Activated T-helper 9 cell treated with anti-CD3 and anti-CD28 coated beads, Interleukin-2, amount 50 U/mL, for 16 hours (primary cell): Measurements from ENCODE around the gene CFDP1.

Source experiments
- DNase-seq: peaks from one replicate; pipeline ENCODE4 v3.0.0-alpha.2; 2020; ENCODE audit warnings: low read depth

Gene CFDP1

GRCh38 chr16:75406943-75407342, 26.4 kb downstream of the CFDP1 start:
- no peak for DNase-seq

- DNase-seq, result no peak
Observed at GRCh38 chr16:75402821-75403475, 30.4 kb downstream of the CFDP1 start.

- no peak for DNase-seq
Observed at GRCh38 chr16:75402159-75402820, 31.0 kb downstream of the CFDP1 start.

DNA sequence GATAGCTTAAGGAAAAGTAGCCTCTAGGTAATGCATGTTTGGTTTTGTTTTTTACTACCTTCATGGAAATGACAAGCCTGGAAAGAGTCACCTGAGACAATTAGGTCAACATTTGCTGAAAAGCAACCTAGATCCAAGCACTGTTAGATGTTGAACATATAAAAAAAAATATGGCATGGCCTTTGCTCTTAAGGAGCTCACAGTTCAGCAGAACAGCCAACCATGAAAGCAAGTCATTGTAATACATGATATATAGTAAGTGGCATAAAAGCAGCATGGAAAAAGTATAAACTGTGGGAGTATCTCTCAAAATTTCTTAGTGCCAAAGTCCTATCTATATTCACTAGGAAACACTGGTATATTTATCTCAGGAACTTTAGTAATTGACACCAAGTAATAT, 31.6 kb downstream of the CFDP1 start:
- no peak for DNase-seq

- DNase-seq, result no peak
Observed at GRCh38 chr16:75398333-75398732, 35.0 kb downstream of the CFDP1 start.

DNA sequence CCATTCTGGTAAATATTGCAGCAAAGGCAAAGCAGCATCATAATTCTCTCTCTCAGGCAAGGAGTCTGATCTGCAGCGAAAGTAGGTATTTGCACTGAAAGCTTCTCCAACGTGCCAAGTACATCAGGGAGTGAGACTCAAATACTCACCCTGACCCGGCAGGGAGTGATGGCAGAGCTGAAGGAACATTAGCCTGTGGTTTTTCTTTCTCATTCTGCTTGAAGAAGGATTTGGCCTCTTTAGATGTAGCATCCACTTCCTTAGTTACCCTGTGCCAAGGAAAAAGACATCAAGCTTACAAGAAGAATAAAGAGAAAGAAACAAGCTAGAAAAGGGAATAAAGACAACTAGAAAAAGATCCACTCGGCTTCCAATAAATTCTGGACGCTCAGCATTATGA, 38.4 kb downstream of the CFDP1 start:
- DNase-seq, result no peak

- DNase-seq, result no peak
Observed at GRCh38 chr16:75392906-75393305, 40.4 kb downstream of the CFDP1 start.

DNA sequence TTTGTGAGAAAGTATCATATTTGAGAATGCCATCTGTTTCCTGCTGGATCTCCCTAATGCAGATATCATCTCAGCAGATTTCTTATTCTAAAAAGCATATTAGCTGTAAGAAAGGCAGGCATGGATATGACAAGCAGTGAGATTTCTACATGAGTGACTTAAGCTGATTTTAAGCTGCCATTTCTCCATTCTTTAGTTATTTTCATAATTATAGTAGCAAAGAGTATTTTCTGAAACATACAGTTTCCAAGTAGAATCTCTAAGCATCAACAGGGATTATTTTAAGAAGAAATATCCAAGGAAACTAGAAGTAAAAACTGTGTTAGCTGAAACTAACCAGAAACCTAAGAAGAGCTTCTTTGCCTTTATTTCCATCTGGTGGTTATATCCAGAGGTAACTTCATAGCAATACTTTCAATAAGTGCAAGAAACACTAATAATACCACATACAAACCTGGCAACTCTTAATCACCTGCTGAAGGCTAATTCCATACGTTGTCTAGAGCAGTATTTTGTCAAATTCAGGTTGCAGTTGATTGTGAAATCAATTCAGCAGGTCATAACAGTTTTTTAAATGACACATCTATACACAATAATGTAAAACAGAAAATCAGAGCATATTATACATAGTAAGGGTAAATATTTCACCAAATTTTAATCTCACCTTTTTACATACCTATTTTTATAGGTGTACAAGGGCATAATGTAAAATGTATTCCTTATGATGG, 42.2 kb downstream of the CFDP1 start:
- no peak for DNase-seq

DNA sequence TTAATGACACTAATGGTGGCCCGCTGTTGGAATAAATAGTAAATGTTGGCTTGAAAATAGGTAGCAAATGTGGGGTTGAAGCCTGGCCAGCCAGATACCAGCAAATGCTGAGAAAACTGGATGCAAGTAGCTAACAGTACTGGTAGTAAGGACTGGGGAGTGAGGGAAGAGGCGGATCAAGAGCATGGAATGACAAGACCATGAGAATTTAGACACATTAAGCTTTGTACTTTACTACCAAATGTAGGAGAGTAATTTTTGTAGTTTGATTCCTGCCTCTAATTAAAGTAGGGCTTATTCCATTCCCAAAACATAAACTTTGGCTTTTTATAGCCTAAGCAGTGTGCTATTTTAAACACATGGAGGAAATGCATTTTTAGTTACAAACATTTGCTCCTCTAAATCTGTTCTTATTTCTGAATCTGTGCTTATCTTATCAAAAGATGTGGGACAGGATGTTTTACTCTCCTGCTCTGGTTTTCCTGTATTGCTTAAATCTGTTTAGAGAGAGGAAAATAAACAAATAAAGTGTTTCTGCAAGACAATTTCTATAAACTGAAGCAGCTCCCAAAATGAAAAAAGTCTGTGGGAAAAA, 44.1 kb downstream of the CFDP1 start:
- DNase-seq, result no peak

DNA sequence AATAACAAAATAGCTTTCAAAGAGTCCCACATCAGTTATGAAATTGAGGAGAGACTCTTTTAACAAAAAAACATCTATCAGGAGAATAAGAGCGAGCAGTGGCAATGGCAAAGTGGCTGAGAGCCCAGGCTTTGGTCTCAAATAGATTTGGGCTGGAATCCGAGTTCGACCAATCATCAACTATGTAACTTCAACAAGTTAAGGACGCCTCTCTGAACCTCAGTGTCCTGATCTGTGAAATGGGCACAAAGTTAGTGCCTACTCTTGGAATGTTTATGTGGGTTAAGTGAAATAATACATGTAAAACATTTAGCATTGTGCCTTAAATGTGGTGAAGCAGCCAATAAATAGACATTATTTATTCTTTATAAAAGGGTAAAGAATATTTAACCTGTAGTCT, 45.4 kb downstream of the CFDP1 start:
- no peak for DNase-seq

GRCh38 chr16:75385507-75386152, 47.7 kb downstream of the CFDP1 start:
- no peak for DNase-seq

DNA sequence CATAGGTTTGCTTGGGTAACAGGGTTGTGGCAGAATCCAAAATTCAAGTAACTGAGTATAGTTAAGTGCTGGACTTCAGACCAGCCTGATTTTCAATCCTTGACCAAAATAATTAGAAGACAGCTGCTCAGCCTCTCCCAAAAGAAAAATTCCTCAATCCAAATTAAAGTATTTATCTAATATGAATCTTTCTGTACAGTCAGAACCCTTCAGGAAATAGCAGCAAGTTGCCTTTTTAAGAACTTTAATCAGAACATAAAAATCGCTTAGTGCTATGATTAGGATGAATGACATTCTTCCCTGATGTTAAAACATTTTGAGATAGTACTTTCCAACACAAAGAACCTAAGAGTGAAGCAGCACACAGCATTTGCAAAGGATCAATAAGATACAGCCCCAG, 50.2 kb downstream of the CFDP1 start:
- no peak for DNase-seq

GRCh38 chr16:75382611-75383010, 50.7 kb downstream of the CFDP1 start:
- no peak for DNase-seq

GRCh38 chr16:75380870-75381269, 52.4 kb downstream of the CFDP1 start:
- DNase-seq, result no peak

DNA sequence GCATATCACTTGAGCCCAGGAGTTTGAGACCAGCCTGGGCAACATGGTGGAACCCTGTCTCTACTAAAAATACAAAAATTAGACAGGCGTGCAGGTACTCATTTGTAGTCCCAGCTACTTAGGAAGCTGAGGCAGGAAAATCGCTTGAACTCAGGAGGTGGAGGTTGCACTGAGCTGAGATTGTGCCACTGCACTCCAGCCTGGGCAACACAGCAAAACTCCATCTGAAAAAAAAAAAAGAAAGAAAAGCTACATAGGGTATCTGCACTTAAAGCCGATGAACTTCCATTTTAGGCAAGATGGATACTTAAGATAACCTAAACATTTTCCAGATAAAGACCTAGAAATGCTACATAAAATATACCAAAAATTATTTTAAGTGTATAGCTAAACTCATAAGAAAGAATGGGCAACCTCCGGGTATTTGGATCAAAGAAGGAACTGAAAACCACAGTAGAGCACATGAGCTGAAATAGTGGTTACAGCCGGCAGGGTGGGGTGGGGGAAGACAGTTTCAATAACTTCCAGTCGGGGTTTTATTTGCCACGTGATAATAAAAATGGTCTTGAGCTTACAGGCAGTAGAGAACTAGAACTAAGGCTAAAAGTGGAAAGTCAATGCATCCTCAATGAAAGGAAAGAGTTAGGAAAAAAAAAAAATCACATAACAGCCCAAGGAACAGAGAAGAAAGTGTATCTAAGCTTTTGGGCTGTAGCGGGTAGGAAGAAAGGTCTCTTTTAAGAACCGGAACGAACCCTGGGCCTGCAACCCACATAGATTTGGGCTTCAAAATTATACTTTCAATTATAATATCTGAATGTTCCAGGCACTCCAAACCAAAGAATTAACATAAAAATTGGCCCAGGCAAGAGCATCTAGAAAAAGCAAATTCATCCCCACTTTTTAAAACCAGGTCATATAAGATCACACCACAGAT, 53.1 kb downstream of the CFDP1 start:
- DNase-seq, result peak; percentile 12

DNA sequence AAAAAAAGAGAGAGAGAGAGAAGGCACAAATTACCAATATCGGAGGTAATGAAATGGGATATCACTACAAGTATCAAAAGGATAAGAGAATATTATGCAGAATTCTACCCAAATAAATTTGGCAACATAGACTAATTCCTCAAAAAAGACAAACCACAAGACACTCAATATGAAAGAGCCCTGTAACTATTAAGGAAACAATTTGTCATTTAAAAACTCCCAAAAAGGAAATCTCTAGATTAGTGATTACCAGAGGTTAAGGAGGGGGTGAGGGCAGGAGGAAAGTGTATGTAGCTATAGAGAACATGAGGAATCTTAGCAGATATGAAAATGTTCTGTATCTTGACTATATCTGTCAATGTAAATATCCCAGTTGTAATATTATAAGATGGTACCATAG, 54.0 kb downstream of the CFDP1 start:
- no peak for DNase-seq

DNA sequence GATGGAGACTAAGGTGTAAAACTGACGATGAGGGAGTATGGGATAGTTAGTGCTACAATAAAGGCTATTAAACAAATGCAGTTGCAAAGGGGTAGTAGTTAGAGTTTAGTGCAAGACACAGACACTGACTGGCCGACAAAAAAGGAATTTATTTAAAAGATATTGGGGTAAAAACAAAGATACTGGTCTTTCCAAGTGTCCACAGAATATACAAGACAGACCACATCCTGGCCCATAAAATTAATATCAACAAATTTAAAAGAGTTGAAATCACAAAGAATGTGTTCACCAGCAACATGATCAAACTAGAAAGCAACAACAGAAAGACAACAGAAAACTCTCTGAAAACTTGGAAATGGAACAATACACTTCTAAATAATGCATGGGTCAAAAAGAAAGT, 54.7 kb downstream of the CFDP1 start:
- DNase-seq, result no peak

- no peak for DNase-seq
Observed at GRCh38 chr16:75377729-75378386, 55.4 kb downstream of the CFDP1 start.

DNA sequence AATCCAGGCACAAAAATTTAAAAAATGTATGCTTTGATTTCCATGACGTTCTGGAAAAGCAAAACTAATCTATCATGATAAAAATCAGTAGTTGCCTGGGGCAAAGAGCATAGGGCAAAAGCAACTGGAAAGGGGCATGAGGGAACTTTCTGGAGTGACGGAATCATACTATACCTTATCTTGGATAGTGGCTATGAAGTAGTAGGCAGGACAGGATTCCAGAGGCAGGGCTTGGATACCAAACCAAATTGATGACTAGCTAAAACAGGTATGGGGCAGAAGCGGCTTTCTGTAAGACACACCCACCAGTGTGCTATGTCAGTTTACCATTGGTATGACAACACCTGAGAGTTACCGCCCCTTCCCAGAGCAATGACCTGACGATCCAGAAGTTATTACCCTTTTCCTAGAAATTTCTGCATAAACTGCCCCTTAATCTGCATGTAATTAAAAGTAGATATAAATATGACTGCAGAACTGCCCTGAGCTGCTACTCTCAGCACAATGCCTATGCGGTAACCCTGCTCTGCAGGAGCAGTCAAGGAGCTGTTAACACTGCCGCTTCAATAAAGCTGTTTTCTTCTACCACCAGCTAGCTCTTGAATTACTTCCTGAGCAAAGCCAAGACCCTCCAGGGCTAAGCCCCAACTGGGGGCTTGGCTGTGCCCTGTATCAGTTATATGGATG, 56.7 kb downstream of the CFDP1 start:
- no peak for DNase-seq

GRCh38 chr16:75374388-75374787, 58.9 kb downstream of the CFDP1 start:
- DNase-seq, result no peak
